Measurements from ENCODE around the gene USH2A. TPM values are rescaled to one million over a fixed set of nuclear protein-coding genes. Genes with fewer than 3 reads are reported as not detected.

The USH2A gene
- total RNA-seq, 1 donor from 2014 or later = not detected

GRCh38 chr1:215650446-215651149 lies 772.6 kb downstream of the USH2A start:
- Mint-ChIP-seq H3K4me3 (ENCODE audit: unreplicated experiment) (no peak overlapping the region), H3K4me1 (ENCODE audit: unreplicated experiment) (no peaks in the 10 kb centered on the region), H3K27ac (ENCODE audit: unreplicated experiment) (no peak overlapping the region), H3K9me3 (ENCODE audit: unreplicated experiment) (no peaks in the 10 kb centered on the region), H3K36me3 (ENCODE audit: unreplicated experiment) (no peaks in the 10 kb centered on the region), H3K27me3 (ENCODE audit: unreplicated experiment) (peaks cover 30% of the 10 kb centered on the region)
- no peak for DNase-seq (ENCODE audit: extremely low spot score, unreplicated experiment)
- no peak for TF ChIP-seq CTCF (IDR thresholded peaks at IDR 0.05)

- H3K36me3 Mint-ChIP-seq (ENCODE audit: unreplicated experiment) = no peaks in the 10 kb centered on the region
- TF ChIP-seq CTCF (IDR thresholded peaks at IDR 0.05) = no peak
- H3K4me3 Mint-ChIP-seq (ENCODE audit: unreplicated experiment) = no peak overlapping the region
- DNase-seq (ENCODE audit: extremely low spot score, unreplicated experiment) = no peak
- peaks cover 37% of the 10 kb centered on the region for H3K27me3 Mint-ChIP-seq (ENCODE audit: unreplicated experiment)
- no peaks in the 10 kb centered on the region for H3K4me1 Mint-ChIP-seq (ENCODE audit: unreplicated experiment)
- no peaks in the 10 kb centered on the region for H3K9me3 Mint-ChIP-seq (ENCODE audit: unreplicated experiment)
- H3K27ac Mint-ChIP-seq (ENCODE audit: unreplicated experiment) = no peak overlapping the region
Measured at GRCh38 chr1:215648957-215649356, 774.3 kb downstream of the USH2A start.

DNA sequence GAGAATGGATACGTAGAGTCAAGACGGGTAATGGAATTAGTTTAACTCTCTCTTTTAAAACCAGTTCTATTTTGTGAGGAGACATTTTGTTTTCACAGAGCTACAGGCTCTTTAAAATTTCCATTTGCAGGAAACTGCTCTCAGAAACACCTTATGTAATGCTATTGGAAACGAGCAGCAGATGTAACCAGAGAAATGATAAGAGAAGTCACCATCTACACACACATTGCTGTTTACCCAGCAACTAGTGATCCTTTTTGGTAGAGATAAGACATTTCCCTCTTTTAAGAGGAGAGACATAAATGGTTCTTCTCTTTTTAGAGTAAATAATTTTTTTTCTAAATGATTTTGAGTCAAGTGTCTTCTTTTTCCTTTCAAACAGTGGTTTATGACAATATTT lies 775.5 kb downstream of the USH2A start:
- Mint-ChIP-seq H3K9me3 (ENCODE audit: unreplicated experiment) (no peaks in the 10 kb centered on the region), H3K27ac (ENCODE audit: unreplicated experiment) (no peak overlapping the region), H3K4me3 (ENCODE audit: unreplicated experiment) (no peak overlapping the region), H3K4me1 (ENCODE audit: unreplicated experiment) (no peaks in the 10 kb centered on the region), H3K36me3 (ENCODE audit: unreplicated experiment) (no peaks in the 10 kb centered on the region), H3K27me3 (ENCODE audit: unreplicated experiment) (peaks cover 29% of the 10 kb centered on the region)
- no peak for DNase-seq (ENCODE audit: extremely low spot score, unreplicated experiment)
- TF ChIP-seq CTCF (IDR thresholded peaks at IDR 0.05) = no peak

DNA sequence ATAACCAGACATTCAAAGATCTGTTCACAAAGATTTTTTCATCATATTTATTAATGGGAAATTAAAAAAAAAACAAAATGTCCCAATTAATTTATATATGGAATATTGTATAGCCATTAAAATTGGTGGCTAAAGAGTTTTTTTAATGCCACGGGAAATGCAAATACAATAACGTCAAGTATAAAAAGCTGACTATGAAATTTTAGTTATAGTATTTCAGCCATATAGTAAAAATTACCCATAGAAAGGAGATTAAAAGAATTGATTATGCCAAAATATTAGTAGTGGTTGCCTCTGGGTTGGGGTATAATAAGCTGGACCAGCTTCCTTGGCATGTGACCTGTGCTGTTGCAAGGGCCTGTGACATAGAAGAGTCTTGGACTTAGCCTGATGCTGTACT lies 777.4 kb downstream of the USH2A start:
- Mint-ChIP-seq H3K4me1 (ENCODE audit: unreplicated experiment) (no peaks in the 10 kb centered on the region), H3K27me3 (ENCODE audit: unreplicated experiment) (peaks cover 26% of the 10 kb centered on the region)
- TF ChIP-seq CTCF (IDR thresholded peaks at IDR 0.05) = no peak

DNA sequence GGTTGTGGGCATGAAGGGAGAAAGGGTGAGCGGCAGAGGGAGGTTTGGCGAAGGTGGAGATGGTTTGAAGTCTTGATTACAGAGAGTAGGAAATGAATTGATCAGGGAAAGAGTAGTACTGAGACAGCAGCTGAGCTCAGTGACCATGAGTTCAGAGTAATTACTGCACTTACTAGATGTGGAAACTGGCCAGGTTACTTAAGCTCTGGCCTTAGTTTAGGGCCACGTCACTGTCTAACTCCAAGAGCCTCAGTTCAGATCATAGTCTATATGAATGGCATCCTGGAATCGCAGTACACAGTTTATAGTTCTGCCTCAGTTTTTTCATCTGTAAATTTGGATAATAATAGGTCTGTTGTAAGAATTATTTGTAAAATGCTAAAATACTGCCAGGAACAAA lies 778.1 kb downstream of the USH2A start:
- no peak for TF ChIP-seq CTCF (IDR thresholded peaks at IDR 0.05)
- H3K27me3 Mint-ChIP-seq (ENCODE audit: unreplicated experiment) = peaks cover 24% of the 10 kb centered on the region
- no peak for DNase-seq (ENCODE audit: extremely low spot score, unreplicated experiment)
- no peaks in the 10 kb centered on the region for H3K4me1 Mint-ChIP-seq (ENCODE audit: unreplicated experiment)
- no peak overlapping the region for H3K4me3 Mint-ChIP-seq (ENCODE audit: unreplicated experiment)
- H3K9me3 Mint-ChIP-seq (ENCODE audit: unreplicated experiment) = no peaks in the 10 kb centered on the region
- H3K27ac Mint-ChIP-seq (ENCODE audit: unreplicated experiment) = no peak overlapping the region
- H3K36me3 Mint-ChIP-seq (ENCODE audit: unreplicated experiment) = no peaks in the 10 kb centered on the region

More for the DNA sequence above, 777.4 kb downstream of the USH2A start:
- H3K9me3 Mint-ChIP-seq (ENCODE audit: unreplicated experiment) = no peaks in the 10 kb centered on the region
- no peak overlapping the region for H3K27ac Mint-ChIP-seq (ENCODE audit: unreplicated experiment)
- no peaks in the 10 kb centered on the region for H3K36me3 Mint-ChIP-seq (ENCODE audit: unreplicated experiment)
- no peak for DNase-seq (ENCODE audit: extremely low spot score, unreplicated experiment)
- no peak overlapping the region for H3K4me3 Mint-ChIP-seq (ENCODE audit: unreplicated experiment)
